Calu3 (cell line): Measurements from ENCODE around the gene PRSS58. TPM values are rescaled to one million over a fixed set of nuclear protein-coding genes. Genes with fewer than 3 reads are reported as not detected.

Source experiments
- BruUV-seq: library from RNA; stranded (reverse); fragments of 400-500 nt; replicated peaks from 2 replicates; lab custom pipeline; 2021; lab: Mats Ljungman, UMichigan
- CTCF ChIA-PET: fragments of 300-600 bp; sonication (Branson Sonifier 250); formaldehyde crosslinking; loops from one replicate; lab custom pipeline; 2022; ENCODE audit warnings: antibody characterized with exemption; lab: Charles Lee
- DNase-seq: peaks from one replicate; pipeline ENCODE4 v3.0.0; 2022
- H3K27ac Mint-ChIP-seq: one replicate; pipeline ENCODE4 v1.8.0; 2022; ENCODE audit warnings: mixed read lengths; ENCODE audit not compliant: unreplicated experiment
- H3K27me3 Mint-ChIP-seq: one replicate; pipeline ENCODE4 v1.8.0; 2022; ENCODE audit warnings: mixed read lengths; ENCODE audit not compliant: unreplicated experiment
- H3K36me3 Mint-ChIP-seq: one replicate; pipeline ENCODE4 v1.8.0; 2022; ENCODE audit warnings: mild to moderate bottlenecking, moderate library complexity, mixed read lengths; ENCODE audit not compliant: insufficient read depth, unreplicated experiment
- H3K4me1 Mint-ChIP-seq: one replicate; pipeline ENCODE4 v1.8.0; 2022; ENCODE audit warnings: mild to moderate bottlenecking, low read depth, mixed read lengths; ENCODE audit not compliant: unreplicated experiment
- H3K4me3 Mint-ChIP-seq: one replicate; pipeline ENCODE4 v1.8.0; 2022; ENCODE audit warnings: mild to moderate bottlenecking, low read depth, moderate library complexity, mixed read lengths; ENCODE audit not compliant: unreplicated experiment
- H3K9me3 Mint-ChIP-seq: one replicate; pipeline ENCODE4 v1.8.0; 2022; ENCODE audit warnings: low read depth, mixed read lengths; ENCODE audit not compliant: unreplicated experiment
- CTCF ChIP-seq: fragments of 200-600 bp; IDR thresholded peaks from one replicate; pipeline ENCODE4 v1.8.0; 2022; ENCODE audit warnings: antibody characterized with exemption; ENCODE audit not compliant: unreplicated experiment
- intact Hi-C: fragments of 100-400 bp; cut with micrococcal nuclease; formaldehyde crosslinking; loops from one replicate; pipeline ENCODE4 v1.10.0; 2022; ENCODE audit not compliant: unreplicated experiment
- total RNA-seq: library from RNA; stranded (reverse); gene quantifications from 2 replicates; pipeline ENCODE4 v1.2.3, GENCODE V29; 2022

The PRSS58 gene
- total RNA-seq, 1 experiment from 2014 or later: not detected

GRCh38 chr7:142228537-142229104, 29.2 kb downstream of the PRSS58 start:
- no peaks in the 10 kb centered on the region for H3K27me3 Mint-ChIP-seq
- no peak for TF ChIP-seq CTCF
- H3K4me1 Mint-ChIP-seq: no peaks in the 10 kb centered on the region
- CTCF ChIA-PET: no interaction called here
- H3K27ac Mint-ChIP-seq: no peak overlapping the region
- no peak overlapping the region for H3K4me3 Mint-ChIP-seq
- intact Hi-C loops: no loop called here
- no TSS peak for BruUV-seq
- no peaks in the 10 kb centered on the region for H3K9me3 Mint-ChIP-seq
- peaks cover 13% of the 10 kb centered on the region for H3K36me3 Mint-ChIP-seq
- no peak for DNase-seq

Other genes starting within 250 kb of the PRSS58 start
- gene MGAM2, start 146.3 kb downstream of the PRSS58 start, total RNA-seq: 69.5 and 124 TPM in 2 replicates